ENCODE results near the gene RAD51C. TPM values are rescaled to one million over a fixed set of nuclear protein-coding genes. Genes with fewer than 3 reads are reported as not detected.
A peak's percentile ranks its signal among the peaks of the same experiment; 100 is the strongest.

The RAD51C gene
- total RNA-seq, 1 donor from 2014 or later = 73.7 TPM

DNA sequence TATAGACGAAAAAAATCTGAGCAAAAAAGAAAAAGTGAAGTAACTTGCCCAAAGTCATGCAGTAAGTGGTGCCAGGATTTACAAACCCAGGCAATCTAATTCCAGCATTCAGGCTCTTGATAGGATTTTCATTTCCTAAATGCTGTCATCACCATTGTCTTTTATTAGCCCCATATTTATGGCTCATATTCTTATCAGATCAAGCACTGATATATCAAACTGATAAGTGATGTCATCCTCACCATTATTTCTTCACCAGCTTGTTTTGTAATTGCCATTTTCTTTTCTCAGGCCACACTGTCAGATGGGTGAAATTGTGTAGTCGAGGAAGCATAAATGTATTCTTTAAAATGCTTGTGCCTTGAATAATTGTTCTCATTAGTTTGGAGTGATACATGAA, 1.3 kb downstream of the RAD51C start:
- Mint-ChIP-seq H3K4me3 (peak overlapping the region; percentile 95), H3K4me1 (peaks cover 21% of the 10 kb centered on the region), H3K9me3 (peaks cover 4% of the 10 kb centered on the region), H3K36me3 (ENCODE audit: low read depth) (peaks cover 26% of the 10 kb centered on the region), H3K27ac (peak overlapping the region; percentile 96), H3K27me3 (no peaks in the 10 kb centered on the region)
- DNase-seq = no peak
- intact Hi-C loops (cut with micrococcal nuclease) = loop anchor here (2.0 to 5.0 kb wide), 2 partner anchors 17 to 176 kb away; no protein-coding TSS in a partner anchor

DNA sequence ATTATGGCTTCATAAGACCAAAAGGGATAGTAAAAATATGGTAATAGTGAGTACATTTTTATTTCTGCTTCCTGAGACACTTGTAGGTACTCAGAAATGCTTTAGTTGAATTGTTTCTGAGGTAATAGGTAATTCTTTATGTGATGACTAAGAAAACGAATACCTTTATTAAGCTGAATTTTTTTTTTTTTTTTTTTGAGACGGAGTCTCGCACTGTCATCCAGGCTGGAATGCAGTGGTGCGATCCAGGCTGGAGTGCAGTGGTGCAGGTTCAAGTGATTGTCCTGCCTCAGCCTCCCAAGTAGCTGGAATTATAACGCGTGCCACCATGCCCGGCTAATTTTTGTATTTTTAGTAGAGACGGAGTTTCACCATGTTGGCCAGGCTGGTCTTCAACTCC, 1.9 kb downstream of the RAD51C start:
- peaks cover 4% of the 10 kb centered on the region for H3K9me3 Mint-ChIP-seq
- H3K27ac Mint-ChIP-seq = no peak overlapping the region
- H3K4me3 Mint-ChIP-seq = peak overlapping the region; percentile 95
- H3K4me1 Mint-ChIP-seq = peaks cover 21% of the 10 kb centered on the region
- peaks cover 28% of the 10 kb centered on the region for H3K36me3 Mint-ChIP-seq (ENCODE audit: low read depth)
- intact Hi-C loops (cut with micrococcal nuclease) = loop anchor here (5.0 kb wide), 1 partner anchor 177 kb away; no protein-coding TSS in a partner anchor
- no peaks in the 10 kb centered on the region for H3K27me3 Mint-ChIP-seq
- no peak for DNase-seq

DNA sequence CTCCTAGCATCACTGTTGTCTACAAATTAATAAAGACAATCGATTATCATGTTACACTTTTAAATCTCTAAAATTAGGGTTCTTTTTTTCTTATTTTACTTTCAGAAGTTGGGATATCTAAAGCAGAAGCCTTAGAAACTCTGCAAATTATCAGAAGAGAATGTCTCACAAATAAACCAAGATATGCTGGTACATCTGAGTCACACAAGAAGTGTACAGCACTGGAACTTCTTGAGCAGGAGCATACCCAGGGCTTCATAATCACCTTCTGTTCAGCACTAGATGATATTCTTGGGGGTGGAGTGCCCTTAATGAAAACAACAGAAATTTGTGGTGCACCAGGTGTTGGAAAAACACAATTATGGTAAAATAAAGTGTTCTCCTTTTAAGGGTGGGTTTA, 2.4 kb downstream of the RAD51C start:
- Mint-ChIP-seq H3K4me1 (peaks cover 21% of the 10 kb centered on the region), H3K27ac (peak overlapping the region; percentile 41), H3K27me3 (no peaks in the 10 kb centered on the region), H3K36me3 (ENCODE audit: low read depth) (peaks cover 33% of the 10 kb centered on the region), H3K4me3 (peak overlapping the region; percentile 63), H3K9me3 (peaks cover 4% of the 10 kb centered on the region)
- DNase-seq = no peak
- intact Hi-C loops (cut with micrococcal nuclease) = loop anchor here (5.0 kb wide), 1 partner anchor 178 kb away; no protein-coding TSS in a partner anchor

DNA sequence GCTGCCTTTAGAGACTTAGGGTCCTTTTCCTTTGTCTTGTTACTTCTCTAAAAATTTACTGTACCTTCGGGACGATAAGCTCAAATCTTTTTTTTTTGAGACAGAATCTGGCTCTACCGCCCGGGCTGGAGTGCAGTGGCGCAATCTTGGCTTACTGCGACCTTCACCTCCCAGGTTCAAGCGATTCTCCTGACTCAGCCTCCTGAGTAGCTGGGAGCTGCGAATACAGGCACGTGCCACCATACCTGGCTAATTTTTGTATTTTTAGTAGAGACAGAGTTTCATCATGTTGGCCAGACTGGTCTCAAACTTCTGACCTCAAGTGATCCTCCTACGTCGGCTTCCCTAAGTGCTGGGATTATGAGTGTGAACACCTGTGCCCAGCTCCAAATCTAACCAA, 7.4 kb downstream of the RAD51C start:
- peaks cover 16% of the 10 kb centered on the region for H3K4me1 Mint-ChIP-seq
- no peaks in the 10 kb centered on the region for H3K9me3 Mint-ChIP-seq
- no peaks in the 10 kb centered on the region for H3K27me3 Mint-ChIP-seq
- H3K4me3 Mint-ChIP-seq = no peak overlapping the region
- H3K27ac Mint-ChIP-seq = no peak overlapping the region
- intact Hi-C loops (cut with micrococcal nuclease) = no loop called here
- H3K36me3 Mint-ChIP-seq (ENCODE audit: low read depth) = peaks cover 40% of the 10 kb centered on the region
- DNase-seq = no peak

DNA sequence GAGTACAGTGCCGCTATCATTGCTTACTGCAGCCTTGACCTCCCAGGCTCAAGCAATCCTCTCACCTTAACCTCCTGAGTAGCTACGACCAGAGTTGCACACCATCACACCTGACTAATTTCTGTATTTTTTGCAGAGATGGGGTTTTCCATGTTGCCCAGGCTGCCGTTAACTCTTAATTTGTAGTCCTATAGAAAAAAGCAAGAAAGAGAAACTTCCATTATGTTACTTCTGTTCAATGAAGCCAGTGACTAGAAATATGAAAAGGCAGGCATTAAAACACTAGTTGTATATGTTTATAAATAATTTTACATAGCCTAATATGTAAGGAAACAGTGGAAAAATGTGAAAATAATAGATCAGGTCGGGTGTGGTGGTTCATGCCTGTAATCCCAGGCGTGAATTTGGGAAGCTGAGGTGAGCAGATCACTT, 9.7 kb downstream of the RAD51C start:
- peak overlapping the region; percentile 66 for H3K27ac Mint-ChIP-seq
- intact Hi-C loops (cut with micrococcal nuclease) = loop anchor here (2.0 kb wide), 1 partner anchor 43 kb away; no protein-coding TSS in a partner anchor
- no peaks in the 10 kb centered on the region for H3K9me3 Mint-ChIP-seq
- peak; percentile 70 for DNase-seq
- H3K4me3 Mint-ChIP-seq = no peak overlapping the region
- peaks cover 42% of the 10 kb centered on the region for H3K36me3 Mint-ChIP-seq (ENCODE audit: low read depth)
- H3K27me3 Mint-ChIP-seq = no peaks in the 10 kb centered on the region
- H3K4me1 Mint-ChIP-seq = peaks cover 24% of the 10 kb centered on the region

DNA sequence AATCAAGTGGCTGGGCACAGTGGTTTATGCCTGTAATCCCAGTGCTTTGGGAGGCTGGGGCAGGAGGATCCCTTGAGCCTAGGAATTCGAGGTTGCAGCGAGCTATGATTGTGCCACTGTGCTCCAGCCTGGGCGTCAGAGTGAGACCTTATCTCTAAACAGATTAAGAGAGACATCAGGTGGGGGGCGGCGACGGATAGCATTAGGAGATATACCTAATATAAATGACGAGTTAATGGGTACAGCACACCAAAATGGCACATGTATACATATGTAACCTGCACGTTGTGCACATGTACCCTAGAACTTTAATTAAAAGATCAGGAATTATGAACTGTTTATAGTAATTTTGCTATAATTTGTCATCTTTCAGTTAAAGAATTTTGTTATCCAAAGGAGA, 10.3 kb downstream of the RAD51C start:
- no peak overlapping the region for H3K4me3 Mint-ChIP-seq
- intact Hi-C loops (cut with micrococcal nuclease) = loop anchor here (2.0 kb wide), 1 partner anchor 44 kb away; no protein-coding TSS in a partner anchor
- peaks cover 25% of the 10 kb centered on the region for H3K4me1 Mint-ChIP-seq
- peak overlapping the region; percentile 66 for H3K27ac Mint-ChIP-seq
- peaks cover 45% of the 10 kb centered on the region for H3K36me3 Mint-ChIP-seq (ENCODE audit: low read depth)
- DNase-seq = no peak
- H3K9me3 Mint-ChIP-seq = no peaks in the 10 kb centered on the region
- no peaks in the 10 kb centered on the region for H3K27me3 Mint-ChIP-seq

DNA sequence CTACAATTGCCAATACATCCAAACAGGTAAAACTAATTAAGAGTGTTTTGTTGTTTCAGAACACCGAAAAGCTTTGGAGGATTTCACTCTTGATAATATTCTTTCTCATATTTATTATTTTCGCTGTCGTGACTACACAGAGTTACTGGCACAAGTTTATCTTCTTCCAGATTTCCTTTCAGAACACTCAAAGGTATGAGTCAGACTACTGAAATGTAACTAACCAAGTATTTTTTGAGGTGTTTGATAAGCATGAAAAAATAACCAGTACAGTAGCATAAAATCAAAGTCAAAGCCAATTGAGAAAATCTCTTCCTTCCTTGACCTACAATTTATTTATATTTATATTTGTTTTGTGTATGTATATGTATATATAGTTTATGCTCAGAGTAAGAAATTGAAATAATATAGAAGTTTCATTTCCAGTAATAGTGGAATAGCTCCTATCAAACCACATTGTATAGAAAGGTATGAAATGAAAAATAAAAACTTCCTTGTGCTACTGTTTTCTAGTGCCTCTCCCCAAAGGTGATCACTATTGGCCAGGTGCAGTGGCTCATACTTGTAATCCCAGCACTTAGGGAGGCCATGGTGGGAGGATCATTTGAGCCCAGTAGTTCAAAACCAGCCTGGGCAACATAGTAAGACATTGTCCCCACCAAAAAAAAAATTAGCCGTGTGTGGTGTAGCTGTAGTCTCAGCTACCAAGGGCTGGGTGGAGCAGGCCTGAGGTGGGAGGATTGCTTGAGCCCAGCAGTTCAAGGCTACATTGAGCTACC, 10.9 kb downstream of the RAD51C start:
- H3K4me1 Mint-ChIP-seq = peaks cover 27% of the 10 kb centered on the region
- H3K9me3 Mint-ChIP-seq = no peaks in the 10 kb centered on the region
- no peaks in the 10 kb centered on the region for H3K27me3 Mint-ChIP-seq
- intact Hi-C loops (cut with micrococcal nuclease) = loop anchor here (2.0 kb wide), 1 partner anchor 45 kb away; no protein-coding TSS in a partner anchor
- H3K36me3 Mint-ChIP-seq (ENCODE audit: low read depth) = peaks cover 49% of the 10 kb centered on the region
- no peak overlapping the region for H3K4me3 Mint-ChIP-seq
- H3K27ac Mint-ChIP-seq = no peak overlapping the region
- DNase-seq = no peak

DNA sequence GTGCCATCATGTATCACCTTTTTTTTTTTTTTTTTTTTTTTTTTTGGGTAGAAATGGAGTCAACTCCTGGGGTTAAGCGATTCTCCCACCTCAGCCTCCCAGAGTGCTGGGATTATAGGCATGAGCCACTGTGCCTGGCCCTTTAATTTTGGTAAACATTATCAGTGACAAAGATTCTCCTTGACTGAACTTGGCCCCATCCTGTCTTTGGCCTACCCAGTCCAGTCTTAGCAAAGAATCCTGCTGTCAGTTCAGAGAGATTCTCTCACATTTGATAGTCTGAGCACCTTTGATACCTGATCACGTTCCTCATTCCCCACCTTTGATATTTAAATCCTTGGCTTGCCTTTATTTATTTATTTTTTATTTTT, 11.5 kb downstream of the RAD51C start:
- H3K4me3 Mint-ChIP-seq = no peak overlapping the region
- peaks cover 27% of the 10 kb centered on the region for H3K4me1 Mint-ChIP-seq
- H3K27ac Mint-ChIP-seq = no peak overlapping the region
- H3K27me3 Mint-ChIP-seq = no peaks in the 10 kb centered on the region
- no peaks in the 10 kb centered on the region for H3K9me3 Mint-ChIP-seq
- DNase-seq = no peak
- intact Hi-C loops (cut with micrococcal nuclease) = loop anchor here (2.0 kb wide), 1 partner anchor 45 kb away; no protein-coding TSS in a partner anchor
- H3K36me3 Mint-ChIP-seq (ENCODE audit: low read depth) = peaks cover 49% of the 10 kb centered on the region

DNA sequence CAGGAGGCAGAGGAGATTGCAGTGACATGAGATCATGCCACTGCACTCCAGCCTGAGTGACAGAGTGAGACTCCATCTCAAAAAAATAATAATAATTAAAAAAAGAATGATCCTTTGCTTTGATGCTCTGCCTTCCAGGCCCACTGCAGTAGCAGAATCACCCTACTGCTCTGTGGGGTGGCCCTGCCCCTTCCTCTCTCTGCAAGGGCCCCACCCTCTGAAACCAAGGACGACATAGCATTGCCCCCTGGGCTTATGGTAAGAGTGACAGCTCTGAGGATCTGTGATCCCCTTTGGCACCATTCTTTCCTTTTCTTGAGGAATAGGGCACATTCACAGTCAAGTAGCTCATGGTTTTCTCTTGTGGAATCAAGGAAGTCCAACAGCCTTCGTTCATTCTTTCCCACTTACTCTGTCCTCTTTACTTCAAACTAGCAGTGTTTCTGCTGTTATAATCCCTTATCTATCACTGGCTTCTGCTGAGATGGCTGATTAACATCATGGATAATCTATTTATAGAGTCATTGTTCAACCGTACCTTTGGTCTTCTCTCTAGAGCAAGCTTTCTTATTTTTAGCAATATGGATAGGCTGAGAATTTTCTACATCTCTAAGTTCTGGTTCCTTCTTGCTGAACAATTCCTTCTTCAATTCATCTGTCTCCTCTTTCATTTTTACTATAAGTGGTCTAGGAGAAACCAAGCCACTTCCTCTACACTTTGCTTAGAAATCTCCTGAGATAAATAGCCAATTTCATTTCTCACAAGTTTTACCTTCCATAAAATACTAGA, 14.1 kb downstream of the RAD51C start:
- H3K27ac Mint-ChIP-seq = peak overlapping the region; percentile 73
- intact Hi-C loops (cut with micrococcal nuclease) = no loop called here
- no peak for DNase-seq
- H3K4me1 Mint-ChIP-seq = peaks cover 27% of the 10 kb centered on the region
- H3K27me3 Mint-ChIP-seq = no peaks in the 10 kb centered on the region
- H3K4me3 Mint-ChIP-seq = peak overlapping the region; percentile 29
- H3K36me3 Mint-ChIP-seq (ENCODE audit: low read depth) = peaks cover 48% of the 10 kb centered on the region
- H3K9me3 Mint-ChIP-seq = no peaks in the 10 kb centered on the region

DNA sequence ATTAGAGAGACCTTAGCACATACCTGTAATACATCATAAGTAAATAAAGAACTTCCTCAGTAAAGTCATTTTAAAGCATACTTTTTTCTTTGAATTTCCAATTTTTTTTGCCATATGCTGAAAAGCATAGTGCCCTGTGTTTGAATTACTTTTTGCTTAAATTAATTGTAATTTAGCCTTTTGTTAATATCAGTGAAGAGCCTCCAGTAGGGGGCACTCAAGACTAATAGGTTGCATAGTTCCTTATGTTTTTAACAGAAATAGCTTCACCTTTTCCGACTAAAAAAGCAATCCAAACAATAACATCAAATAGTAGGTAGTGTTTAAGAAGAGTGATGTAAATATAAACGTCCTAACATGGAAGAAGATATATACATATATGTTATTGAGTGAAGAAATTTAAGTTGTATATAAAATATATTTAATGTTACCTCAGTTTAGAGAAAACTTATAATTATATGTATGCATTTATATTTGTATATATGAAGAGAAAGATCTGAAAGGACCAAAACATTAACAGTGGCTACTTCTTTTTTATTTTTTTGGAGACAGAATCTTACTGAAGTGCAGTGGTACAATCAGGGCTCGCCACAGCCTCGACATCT, 18.6 kb downstream of the RAD51C start:
- Mint-ChIP-seq H3K4me1 (peaks cover 11% of the 10 kb centered on the region), H3K4me3 (no peak overlapping the region), H3K36me3 (ENCODE audit: low read depth) (peaks cover 38% of the 10 kb centered on the region), H3K9me3 (no peaks in the 10 kb centered on the region), H3K27ac (no peak overlapping the region), H3K27me3 (no peaks in the 10 kb centered on the region)
- intact Hi-C loops (cut with micrococcal nuclease) = loop anchor here (1.0 to 2.0 kb wide), 2 partner anchors 18 to 290 kb away; partner anchors contain the start of genes RAD51C and TEX14
- peak; percentile 80 for DNase-seq

DNA sequence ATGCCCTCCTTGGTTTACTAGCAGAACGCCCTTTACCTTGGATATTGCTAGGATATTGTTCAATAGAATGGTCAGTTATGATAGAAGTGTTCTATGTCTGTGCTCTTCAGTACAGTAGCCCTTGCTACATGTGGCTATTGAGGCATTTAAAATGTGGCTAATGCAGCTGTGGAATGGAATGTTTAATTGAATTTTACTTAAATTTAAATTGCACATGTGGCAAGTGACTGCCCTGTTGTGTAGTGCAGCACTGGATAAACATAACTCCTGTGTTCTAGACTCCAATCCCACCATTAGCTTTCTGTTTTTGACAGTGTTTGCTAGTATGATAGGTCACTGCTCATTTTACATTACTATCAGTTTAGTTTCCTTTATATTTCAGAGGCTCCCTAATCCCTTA, 29.9 kb downstream of the RAD51C start:
- intact Hi-C loops (cut with micrococcal nuclease) = no loop called here
- peaks cover 31% of the 10 kb centered on the region for H3K36me3 Mint-ChIP-seq (ENCODE audit: low read depth)
- H3K27me3 Mint-ChIP-seq = no peaks in the 10 kb centered on the region

DNA sequence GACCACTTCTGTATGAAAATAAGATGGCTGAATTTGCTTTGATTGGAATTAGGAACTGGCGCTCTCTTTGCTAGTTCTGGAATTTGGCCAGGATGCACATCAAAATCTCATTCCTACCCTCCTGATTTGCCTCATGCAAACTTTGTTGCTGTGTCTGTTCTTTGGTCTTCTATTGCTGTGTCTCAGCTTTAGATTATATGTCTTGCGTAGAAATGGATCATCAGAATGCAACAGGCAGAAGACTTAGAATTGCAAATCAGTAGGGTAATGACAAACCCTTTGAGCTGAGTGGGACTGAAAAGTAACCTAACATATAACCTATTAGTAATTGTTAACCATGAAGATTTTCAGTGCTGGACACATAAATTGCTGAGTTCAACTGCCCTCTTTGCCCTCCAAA, 30.3 kb downstream of the RAD51C start:
- peaks cover 31% of the 10 kb centered on the region for H3K36me3 Mint-ChIP-seq (ENCODE audit: low read depth)
- H3K27me3 Mint-ChIP-seq = no peaks in the 10 kb centered on the region
- no peaks in the 10 kb centered on the region for H3K4me1 Mint-ChIP-seq
- H3K4me3 Mint-ChIP-seq = no peak overlapping the region
- H3K27ac Mint-ChIP-seq = no peak overlapping the region
- no peaks in the 10 kb centered on the region for H3K9me3 Mint-ChIP-seq
- intact Hi-C loops (cut with micrococcal nuclease) = no loop called here
- no peak for DNase-seq

More for the DNA sequence above, 29.9 kb downstream of the RAD51C start:
- DNase-seq = no peak
- Mint-ChIP-seq H3K4me3 (no peak overlapping the region), H3K9me3 (no peaks in the 10 kb centered on the region), H3K4me1 (no peaks in the 10 kb centered on the region), H3K27ac (no peak overlapping the region)

DNA sequence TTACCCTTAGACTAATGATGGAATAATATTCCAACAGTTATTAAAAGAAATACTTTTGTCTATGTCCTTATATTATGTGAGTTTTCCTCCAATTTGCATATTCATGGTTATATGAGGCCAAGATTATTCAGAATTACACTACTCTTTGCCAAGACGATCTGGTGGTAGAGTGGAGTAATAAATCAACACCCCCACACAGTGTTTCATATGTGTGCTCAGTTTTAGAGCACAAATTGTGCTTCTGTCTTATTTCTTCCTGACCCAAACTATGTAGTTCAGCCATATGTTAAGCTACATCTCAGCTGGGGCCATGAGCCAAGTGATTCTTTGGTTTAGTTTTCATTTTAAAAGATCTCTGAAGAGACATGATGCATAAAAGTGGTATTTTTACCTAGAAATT, 36.4 kb downstream of the RAD51C start:
- intact Hi-C loops (cut with micrococcal nuclease) = no loop called here
- H3K27ac Mint-ChIP-seq = no peak overlapping the region

More for the DNA sequence above, 36.4 kb downstream of the RAD51C start:
- Mint-ChIP-seq H3K36me3 (ENCODE audit: low read depth) (peaks cover 13% of the 10 kb centered on the region), H3K27me3 (no peaks in the 10 kb centered on the region), H3K9me3 (no peaks in the 10 kb centered on the region), H3K4me1 (peaks cover 3% of the 10 kb centered on the region), H3K4me3 (no peak overlapping the region)
- no peak for DNase-seq

Data from activated CD4-positive, alpha-beta T cell treated with anti-CD3 and anti-CD28 coated beads, Interleukin-2, amount 10 ng/mL, durations not matched to agents 24 days and 14 days (primary cell).